ENCODE measurements around the gene CRIM1.
"Not testable (repeated sequence)": the region's sequence is repeated elsewhere in the genome, so short reads cannot be mapped to it uniquely, and the experiment has no call there.

CRIM1 gene

DNA sequence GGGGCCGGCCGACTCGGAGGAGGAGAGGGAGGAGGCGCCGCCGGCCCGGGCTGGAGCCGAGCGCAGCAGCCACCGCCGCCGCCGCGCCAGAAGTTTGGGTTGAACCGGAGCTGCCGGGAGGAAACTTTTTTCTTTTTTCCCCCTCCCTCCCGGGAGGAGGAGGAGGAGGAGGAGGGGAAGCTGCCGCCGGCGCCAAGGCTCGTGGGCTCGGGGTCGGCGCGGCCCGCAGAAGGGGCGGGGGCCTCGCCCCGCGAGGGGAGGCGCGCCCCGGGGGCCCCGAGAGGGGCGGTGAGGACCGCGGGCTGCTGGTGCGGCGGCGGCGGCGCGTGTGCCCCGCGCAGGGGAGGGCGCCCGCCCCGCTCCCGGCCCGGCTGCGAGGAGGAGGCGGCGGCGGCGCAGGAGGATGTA lies 316 bp downstream of the CRIM1 start:
- no peak for DNase-seq

DNA sequence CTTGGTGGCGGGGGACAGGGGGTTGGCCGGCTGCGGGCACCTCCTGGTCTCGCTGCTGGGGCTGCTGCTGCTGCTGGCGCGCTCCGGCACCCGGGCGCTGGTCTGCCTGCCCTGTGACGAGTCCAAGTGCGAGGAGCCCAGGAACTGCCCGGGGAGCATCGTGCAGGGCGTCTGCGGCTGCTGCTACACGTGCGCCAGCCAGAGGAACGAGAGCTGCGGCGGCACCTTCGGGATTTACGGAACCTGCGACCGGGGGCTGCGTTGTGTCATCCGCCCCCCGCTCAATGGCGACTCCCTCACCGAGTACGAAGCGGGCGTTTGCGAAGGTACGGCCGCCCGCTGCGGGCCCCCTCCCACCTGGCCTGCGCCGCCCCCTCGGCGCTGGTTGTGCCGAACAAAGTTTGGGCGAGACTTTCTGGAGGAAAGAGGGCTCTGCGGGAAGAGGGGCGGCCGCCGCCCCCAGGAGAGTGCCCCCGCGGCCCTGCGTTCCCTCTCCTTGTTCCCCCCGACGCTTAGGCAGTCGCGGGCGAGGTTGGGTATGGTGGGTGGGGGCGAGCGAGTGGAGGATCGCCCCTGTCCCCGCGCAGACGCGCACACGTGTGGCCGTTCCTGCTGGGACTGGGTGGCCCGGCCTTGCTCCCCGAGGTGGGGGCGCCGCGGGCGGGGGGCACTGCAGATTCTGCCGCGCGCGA lies 866 bp downstream of the CRIM1 start:
- peak; percentile 29 to 30 for DNase-seq

DNA sequence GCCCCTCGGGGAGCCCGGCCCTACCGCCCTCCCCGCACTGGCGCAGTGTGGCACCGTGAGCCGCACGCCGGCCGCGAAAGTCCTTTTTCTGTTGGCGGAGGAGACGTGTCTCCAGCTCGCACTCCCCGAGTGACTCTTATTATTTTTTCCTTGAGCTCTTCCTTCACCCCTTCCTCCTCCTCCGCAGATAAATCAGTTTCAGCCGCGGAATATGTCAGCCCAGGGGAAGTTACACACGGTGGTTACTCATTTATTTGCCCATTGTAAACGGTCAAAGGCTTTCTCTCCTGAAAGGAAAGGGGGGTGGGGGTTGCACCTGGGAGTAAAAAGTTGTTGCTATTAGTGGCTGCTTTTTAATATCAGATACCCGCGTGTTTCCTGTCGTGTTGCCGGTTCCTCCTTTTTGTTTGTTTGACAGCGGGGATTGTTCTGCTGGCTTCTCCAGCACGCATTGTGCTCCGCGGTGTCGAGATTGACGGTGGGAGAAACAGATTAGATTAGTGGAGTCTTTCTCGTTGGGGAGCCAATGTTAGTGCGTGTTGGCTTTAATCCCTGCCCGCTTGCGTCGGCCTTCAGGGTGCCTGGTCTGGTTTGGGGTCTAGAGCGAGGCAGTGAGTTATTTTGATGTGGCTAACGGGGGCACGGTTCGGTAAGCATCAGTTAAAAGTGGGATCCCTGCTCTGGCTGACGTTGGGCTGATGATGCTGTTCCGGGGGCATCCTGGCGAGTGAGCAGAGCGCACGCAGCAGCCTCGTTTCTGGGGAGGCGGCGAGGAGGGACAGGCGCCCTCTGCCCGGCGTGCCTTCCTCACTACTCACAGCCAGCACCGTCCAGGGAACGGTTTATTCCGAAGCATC lies 1.6 kb downstream of the CRIM1 start:
- DNase-seq = peak; percentile 20 to 21

DNA sequence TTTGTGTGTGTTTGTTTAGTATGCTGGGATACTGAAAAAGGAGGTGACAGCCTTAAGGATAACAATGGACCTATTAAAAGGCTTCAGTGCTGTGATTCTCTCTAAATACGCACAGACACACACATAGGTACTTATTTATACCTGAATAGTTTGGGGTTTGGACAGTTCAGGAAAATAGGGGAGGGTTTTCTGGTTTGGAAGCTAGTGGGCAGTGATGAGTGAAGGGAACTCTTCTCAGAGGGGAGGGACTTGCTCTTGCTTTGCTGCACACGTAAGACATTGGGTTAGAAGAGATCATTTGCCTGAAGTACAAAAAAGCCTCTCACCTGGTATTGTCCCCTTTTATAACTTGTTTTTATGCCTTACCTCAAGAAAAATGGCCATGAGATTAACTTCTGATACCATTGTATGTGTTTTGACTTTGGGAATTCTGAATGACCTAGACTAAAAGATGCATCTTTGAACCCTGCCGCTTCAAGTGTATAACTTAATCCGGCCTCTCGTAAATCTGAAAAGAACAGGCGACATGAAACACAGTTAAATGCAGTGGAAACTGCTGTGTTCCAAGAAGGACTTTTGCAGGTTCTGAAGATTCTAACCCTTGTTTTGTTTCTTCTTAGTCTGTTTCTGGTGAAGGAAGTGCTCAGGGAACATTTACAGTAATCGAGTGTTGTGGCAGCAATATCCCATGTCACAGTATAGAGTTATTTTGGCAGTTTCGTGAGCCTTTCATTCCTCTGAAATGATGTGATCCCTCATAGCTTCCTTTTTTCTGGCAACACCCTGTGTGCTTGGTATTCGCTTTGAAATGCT lies 2.5 kb downstream of the CRIM1 start:
- no peak for DNase-seq

DNA sequence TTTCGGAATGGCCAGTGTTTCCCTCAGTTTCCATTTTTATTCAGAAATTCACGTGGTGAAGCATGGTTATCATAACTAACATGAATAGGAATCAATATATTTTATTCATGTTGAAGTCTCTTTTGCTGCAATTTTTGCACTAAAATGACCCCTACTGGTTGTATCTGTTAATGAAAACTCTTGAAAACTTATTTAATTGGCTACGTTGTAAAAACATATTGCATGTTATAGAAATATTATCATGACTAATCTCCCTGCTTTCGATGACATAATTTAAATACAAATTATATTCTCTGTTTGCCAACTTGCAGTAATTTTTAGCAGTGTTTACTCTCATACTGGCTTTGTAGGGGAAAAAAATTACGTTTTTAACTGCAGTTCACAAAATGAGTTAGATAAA lies 3.5 kb downstream of the CRIM1 start:
- no peak for DNase-seq

DNA sequence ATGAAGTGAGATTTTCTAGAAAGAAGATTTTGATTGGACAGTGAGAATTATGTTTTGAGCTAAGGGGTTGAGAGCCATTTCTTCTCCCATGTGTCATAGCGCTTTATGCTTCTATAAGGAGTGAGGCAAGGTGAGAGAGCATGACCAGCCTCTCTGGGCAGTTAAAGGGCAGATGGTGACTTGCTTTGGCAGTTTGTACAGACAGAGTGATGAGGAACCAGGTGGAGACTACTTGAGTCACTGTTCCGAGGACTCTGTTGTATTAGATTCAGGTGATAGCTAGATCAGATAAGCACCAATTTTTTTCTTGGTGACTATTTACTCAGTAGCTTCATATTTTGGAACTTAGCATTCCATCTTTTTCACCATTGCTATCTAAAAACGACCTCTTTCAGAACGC lies 4.5 kb downstream of the CRIM1 start:
- no peak for DNase-seq

DNA sequence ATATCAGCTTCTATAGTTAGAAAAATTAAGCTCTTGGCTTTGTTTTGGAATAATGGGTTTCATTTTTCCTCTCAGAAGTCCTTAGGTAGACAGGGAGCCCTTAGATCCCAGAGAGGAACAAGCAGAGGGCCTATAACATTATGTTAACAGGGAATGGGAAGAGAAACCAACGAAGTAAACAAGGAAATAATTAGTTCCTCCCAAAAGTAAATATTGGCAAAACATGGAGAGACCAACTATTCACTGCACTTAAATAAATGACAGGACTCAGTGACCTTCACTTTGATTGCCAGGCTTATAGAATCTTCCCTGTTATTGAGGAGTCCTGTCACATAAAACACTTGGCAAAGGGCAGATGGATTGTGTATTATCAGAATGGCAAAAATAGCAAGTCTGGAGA lies 5.3 kb downstream of the CRIM1 start:
- no peak for DNase-seq

DNA sequence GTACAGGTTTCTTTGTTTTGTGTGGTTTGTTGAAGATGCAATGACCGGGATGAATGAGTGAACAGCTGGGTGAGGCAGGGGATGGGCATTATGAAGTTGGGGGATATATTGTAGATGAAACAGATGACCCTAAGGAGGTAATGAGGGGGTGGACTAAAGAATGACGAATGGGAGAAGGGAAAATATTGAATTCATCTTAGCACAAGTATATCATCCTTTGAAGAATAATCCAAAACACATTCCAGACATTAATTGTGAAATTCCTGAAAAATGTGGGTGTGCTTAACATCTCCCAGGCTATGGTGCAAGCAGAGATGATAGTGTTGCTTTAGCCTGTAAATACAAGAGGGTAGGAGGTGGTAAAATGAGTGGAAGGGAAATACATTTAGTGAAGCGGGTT lies 5.8 kb downstream of the CRIM1 start:
- no peak for DNase-seq

DNA sequence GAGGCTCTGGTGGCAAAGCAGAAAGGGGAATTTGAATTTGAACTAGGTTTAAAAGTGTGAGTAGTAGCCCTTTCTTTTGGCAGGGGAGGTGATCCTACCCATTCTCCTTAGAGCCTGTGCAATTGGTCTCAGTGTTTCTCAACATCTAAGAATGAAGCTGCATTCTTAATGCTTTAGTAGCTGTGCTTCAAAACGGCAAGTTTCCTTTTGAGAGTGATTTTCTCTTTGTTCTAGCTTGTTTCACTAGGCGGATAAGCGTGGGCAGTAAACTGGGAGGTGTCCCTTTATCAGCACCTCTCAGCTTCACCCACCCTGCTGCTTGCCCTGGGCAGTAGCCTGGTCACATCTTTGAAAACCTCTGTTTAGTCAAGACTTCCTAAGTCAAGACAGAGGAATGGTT lies 6.7 kb downstream of the CRIM1 start:
- DNase-seq = no peak

DNA sequence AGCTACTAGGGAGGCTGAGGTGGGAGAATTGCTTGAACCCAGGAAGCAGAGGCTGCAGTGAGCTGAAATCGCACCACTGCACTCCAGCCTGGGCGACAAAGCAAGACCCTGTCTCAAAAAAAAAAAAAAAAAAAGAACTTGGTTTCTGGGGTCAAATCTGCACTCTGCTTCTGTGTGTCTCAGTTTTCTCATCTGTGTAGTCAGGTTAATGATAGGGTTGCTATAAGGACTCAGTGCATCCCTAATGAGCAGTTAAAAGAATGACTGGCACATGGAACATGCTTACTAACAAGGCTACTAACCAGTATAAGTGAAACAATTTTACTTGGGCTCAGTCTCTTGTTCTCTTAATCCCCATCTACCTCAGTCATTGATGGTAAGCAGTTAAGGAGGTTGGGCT lies 7.5 kb downstream of the CRIM1 start:
- not testable (repeated sequence) for DNase-seq

DNA sequence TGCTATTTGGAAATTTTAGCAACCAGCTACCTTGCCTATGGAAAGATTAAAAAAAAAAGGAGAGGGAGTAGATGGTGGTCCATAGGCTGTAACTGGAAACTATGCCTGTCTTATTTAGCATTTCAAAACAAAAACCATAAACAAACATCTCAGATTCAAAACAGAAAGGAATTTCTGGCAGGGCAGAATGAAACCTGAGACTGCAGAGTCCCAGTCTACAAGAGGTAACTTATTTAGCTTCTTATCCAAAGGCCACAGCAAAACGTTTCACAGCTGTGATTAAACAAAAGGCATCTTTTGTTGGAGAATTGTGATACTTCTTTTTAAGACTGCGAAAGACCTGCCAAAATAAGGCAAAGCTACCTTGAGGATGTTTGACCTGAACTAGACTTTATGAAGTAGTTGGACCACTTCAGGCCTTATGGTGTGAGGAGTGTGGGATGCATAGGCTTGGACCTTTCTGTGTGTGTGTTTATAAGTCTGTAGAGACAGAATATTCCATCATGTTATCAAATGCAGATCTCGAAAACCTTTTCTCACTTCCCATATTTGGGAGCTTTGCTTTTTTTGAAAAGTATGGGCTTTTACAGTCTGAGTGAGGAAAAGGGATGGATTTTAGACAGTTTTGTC lies 11.0 kb downstream of the CRIM1 start:
- DNase-seq = no peak

DNA sequence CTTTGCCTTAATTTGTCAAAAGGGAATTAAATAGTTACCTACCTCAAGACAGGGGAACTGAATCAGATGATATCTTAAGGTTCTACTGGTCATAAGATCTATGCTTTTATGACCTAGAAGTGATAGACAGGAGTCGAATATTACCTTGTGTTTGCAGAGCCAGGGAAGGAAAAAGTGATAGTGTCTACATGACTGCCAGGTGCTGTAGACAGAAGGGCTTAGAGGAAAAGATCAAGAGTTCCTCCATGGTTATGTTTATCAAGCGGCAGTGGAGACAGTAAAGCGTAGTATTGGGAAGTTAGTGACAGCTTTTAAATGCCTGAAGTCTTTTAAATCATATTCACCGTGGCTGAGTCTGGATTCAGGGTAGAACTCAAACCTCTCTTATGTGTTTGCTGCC lies 11.9 kb downstream of the CRIM1 start:
- no peak for DNase-seq

DNA sequence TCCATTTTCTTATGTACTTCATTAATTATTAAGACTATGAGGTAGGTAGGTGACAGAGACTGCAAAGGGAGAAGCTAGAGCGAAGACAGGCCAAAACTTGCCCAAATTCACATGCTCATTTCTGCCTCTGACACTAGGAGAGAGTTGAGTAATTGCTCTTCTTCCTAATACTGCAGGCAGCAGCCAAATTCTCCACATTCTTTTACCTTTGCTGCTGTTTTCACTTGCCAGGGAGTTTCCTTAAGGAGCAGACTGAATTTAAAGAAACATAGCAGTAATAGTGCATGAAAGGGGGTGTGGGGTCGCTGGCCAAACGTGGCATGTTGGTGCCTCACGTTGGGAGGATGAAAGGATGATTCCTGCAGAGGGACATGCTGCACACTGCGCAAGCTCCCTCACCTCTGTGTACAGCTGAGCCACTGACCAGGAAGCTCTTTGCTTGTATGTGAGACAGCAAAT lies 12.3 kb downstream of the CRIM1 start:
- no peak for DNase-seq

DNA sequence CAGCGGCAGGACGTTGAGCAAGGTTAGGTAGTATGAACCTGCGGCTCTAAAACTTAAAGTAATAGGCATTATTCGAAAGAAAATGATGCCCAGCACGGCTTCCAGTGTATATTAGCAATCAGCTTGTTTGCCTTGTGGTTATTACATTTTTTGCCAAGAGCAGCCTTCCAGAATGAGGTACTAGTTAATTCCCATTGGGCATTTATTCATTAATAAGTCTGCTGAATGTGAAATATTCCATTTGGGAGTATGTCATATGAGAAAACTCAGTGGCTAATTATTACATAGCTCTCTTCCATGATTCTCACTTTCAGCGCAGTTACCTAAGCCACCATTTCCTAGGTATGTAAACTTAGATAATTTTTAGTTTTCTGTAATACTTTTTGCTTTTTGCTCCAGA lies 12.9 kb downstream of the CRIM1 start:
- DNase-seq = no peak

DNA sequence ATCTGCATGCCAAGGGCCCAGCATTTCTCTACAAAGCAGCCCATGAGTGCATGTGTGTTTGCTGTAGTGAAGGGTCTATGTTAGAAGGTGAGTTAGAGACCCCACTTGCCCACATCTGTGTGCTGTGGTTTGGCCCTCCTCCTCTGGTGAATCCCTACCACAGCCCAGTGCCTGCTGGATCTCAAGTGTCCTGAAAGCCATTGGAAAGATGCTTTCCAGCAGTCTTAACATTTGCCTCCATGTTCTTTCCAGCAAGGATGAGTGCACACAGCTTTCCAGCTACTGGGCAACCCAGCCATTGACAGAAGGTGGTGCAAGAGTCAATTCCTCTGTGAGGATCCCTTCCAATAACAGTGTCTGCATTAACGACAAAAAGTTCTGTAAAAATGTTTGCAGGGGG lies 13.6 kb downstream of the CRIM1 start:
- DNase-seq = no peak

DNA sequence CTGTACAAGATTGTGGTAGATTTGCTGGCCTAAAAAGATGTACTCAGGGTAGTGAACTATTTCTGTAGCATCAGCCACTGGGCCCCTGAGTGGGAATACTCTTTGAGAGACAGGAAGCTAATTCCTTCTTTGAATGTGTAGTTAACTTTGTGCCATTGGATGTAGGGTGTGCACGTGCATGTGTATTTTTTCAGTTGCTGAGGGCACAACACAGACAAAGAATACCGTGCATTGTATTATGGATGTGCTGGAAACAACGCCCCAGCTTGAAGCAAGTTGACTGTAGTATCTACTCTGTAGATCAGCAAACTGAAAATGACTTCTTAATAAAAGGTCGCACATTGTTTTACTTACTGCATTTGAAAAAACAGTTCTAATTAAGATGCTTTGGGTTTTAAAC lies 14.1 kb downstream of the CRIM1 start:
- no peak for DNase-seq

DNA sequence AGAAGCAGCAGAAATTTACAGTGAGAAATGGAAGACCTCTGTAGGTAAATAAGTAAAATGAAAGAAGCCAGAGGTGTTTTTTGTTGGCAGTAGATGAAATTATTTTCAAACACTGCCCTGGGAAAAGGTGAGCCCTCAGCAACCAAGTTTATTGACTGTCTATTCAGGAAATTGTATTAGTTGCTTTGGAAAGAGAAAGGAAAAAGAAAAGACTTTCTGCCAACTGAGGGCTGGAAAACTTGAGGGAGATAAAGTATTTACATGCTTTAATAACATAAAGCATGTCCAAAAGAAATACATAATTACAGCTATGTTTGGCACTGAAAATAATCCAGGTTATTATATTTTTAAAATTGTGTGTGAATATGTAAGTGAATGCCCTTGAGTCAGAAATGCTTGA lies 14.7 kb downstream of the CRIM1 start:
- no peak for DNase-seq

DNA sequence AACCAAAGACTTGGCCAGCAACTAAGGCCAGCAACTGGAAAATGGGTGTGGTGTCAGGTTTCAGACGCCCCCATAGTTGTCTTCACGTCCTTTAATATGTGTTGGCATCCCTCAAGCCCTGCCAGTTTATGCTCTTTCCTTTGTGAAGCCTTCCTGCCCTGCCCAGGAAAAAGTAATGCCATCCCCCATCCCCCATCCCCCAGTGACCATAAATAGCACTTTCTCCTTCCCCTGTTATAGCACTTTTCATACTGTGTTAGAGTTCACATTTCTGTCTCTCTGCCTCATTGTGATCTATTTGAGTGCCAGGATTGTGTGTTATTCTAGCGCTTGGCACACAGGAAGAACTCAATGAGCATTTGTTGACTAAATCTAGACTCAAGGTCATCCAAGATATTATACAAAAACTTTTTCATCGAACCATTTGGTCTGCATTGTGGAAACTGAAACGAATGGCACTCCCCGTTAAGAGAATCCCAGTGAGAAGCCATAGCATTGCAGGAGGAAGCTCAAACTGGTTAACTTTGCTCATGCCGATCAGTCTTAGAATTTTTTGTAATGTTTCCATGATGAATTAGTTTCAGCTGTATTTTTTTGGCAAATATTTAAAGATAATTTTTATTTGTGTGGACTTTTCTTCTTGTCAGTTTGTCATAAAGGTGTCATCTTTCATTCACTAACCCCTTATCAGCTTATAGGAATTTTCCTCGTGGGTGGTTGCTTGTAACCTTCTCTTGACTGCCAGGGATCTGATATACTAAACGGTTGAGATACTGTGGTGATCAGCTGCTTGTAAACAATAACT lies 15.7 kb downstream of the CRIM1 start:
- DNase-seq = no peak

DNA sequence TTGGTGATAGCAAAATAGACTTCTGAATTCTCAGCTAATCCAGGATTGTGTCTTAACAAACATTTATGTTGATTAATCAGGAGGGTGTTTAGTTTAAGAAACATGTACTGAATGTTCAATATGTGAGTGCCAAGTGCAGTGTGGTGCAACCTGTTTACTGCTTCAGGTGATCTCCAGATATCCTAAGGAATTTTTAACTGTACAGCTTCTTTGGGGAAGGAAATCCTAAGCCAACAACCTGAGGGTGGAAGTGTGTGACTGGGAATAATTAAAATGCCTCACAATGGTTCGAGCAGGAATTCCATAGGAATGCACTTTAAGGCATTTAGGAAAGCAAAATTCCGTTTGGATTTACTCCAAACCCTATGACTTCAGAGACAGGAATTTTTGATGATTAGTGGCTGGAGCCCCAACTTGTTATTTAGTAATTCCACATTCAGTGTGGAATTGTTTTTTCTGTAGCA lies 16.4 kb downstream of the CRIM1 start:
- DNase-seq = no peak

DNA sequence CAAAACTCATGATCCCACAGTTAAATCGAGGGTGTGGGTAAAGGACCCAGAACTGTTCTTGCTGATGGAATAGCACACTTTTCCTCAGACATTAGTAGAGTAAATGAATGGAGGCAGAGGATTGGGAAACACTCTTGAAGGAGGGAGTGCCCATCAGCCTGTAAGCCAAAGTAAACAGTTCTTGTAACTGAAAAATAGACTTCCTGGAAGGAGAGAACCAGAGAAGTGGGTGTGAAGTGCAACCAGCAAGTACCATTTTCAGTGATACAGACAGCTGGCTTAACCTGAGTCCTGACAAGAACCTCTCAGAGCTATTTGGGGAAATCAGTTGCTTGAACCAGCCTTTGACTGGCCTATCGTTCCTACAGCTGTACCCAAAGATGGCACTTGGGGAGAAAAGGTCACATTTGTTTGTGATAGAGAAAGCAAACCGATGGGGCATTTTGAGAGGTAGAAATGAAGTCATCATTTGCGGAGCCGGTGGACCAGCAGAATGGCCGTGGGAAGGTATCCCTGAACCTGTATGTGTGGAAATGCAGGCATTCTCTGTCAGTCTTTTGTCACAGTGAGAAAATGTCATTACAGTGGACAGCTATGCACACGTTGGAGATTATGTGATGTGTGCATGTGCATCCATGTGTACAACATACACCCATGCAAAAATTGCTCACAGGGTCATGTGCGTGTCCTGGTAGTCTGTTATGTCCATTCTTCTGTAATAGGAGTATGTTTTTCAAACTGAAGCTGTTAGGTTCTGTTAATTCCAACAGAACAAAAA lies 17.8 kb downstream of the CRIM1 start:
- no peak for DNase-seq

DNA sequence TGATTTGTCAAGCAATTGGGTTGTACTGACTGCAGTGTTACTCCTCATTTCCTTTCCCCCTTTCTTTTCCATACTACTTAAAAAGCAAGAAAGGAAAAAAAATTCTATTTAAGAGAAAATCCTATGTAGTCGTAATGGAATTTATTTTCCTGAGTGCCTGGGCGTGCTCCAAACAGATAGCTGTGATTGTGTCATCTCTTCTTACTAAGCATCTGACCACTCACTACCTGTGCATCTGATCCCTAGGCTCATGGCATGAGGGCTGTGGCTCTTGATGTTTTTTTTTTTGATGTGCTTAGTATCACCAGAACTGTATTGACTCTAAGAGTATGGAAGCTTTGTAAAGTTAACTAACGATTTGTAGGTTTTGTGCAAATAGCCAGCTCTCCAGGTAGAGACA lies 19.0 kb downstream of the CRIM1 start:
- DNase-seq = no peak

All from activated CD4-positive, alpha-beta T cell treated with anti-CD3 and anti-CD28 coated beads for 4 hours (primary cell).